Measurements from ENCODE around the gene N4BP2L2.

The N4BP2L2 gene

GRCh38 chr13:32472194-32472621 is 66.4 kb downstream of the N4BP2L2 start:
- DNase-seq (ENCODE audit: low read depth) = no peak
- TF ChIP-seq, protein P1, sequence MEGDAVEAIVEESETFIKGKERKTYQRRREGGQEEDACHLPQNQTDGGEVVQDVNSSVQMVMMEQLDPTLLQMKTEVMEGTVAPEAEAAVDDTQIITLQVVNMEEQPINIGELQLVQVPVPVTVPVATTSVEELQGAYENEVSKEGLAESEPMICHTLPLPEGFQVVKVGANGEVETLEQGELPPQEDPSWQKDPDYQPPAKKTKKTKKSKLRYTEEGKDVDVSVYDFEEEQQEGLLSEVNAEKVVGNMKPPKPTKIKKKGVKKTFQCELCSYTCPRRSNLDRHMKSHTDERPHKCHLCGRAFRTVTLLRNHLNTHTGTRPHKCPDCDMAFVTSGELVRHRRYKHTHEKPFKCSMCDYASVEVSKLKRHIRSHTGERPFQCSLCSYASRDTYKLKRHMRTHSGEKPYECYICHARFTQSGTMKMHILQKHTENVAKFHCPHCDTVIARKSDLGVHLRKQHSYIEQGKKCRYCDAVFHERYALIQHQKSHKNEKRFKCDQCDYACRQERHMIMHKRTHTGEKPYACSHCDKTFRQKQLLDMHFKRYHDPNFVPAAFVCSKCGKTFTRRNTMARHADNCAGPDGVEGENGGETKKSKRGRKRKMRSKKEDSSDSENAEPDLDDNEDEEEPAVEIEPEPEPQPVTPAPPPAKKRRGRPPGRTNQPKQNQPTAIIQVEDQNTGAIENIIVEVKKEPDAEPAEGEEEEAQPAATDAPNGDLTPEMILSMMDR (IDR thresholded peaks at IDR 0.05; ENCODE audit: control insufficient read depth, extremely low read depth, insufficient read depth) = no peak
- H3K4me3 ChIP-seq (ENCODE audit: low read depth, low read length) = no peak overlapping the region

GRCh38 chr13:32471187-32471922 is 67.2 kb downstream of the N4BP2L2 start:
- no peak overlapping the region for H3K4me3 ChIP-seq (ENCODE audit: low read depth, low read length)
- no peak for DNase-seq (ENCODE audit: low read depth)
- TF ChIP-seq, protein P1 (IDR thresholded peaks at IDR 0.05; ENCODE audit: control insufficient read depth, extremely low read depth, insufficient read depth) = no peak

GRCh38 chr13:32468502-32469142 is 70.0 kb downstream of the N4BP2L2 start:
- TF ChIP-seq, protein P1 (IDR thresholded peaks at IDR 0.05; ENCODE audit: control insufficient read depth, extremely low read depth, insufficient read depth) = no peak
- DNase-seq (ENCODE audit: low read depth) = peak; percentile 19
- no peak overlapping the region for H3K4me3 ChIP-seq (ENCODE audit: low read depth, low read length)

- no peak for DNase-seq (ENCODE audit: low read depth)
- TF ChIP-seq, protein P1 (IDR thresholded peaks at IDR 0.05; ENCODE audit: control insufficient read depth, extremely low read depth, insufficient read depth) = no peak
Observed at GRCh38 chr13:32456591-32456990, 82.0 kb downstream of the N4BP2L2 start.

DNA sequence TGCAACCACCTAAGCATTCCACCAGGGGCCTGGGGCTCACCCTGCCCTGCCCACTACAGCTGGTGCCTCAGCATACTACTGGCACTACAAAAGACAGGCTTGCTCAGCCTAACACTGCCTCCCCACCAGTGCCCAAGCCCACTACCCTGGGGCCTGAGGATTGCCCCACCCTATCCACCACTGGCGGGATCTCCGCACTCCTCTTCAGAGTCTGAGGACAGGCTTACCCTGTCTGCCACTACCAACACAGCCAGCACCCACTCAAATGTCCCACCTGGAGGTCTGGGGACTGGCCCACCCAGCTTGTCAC is 83.0 kb downstream of the N4BP2L2 start:
- TF ChIP-seq, protein P1 (IDR thresholded peaks at IDR 0.05; ENCODE audit: control insufficient read depth, extremely low read depth, insufficient read depth) = no peak

More at GRCh38 chr13:32456591-32456990, 82.0 kb downstream of the N4BP2L2 start:
- no peak overlapping the region for H3K4me3 ChIP-seq (ENCODE audit: low read depth, low read length)

DNA sequence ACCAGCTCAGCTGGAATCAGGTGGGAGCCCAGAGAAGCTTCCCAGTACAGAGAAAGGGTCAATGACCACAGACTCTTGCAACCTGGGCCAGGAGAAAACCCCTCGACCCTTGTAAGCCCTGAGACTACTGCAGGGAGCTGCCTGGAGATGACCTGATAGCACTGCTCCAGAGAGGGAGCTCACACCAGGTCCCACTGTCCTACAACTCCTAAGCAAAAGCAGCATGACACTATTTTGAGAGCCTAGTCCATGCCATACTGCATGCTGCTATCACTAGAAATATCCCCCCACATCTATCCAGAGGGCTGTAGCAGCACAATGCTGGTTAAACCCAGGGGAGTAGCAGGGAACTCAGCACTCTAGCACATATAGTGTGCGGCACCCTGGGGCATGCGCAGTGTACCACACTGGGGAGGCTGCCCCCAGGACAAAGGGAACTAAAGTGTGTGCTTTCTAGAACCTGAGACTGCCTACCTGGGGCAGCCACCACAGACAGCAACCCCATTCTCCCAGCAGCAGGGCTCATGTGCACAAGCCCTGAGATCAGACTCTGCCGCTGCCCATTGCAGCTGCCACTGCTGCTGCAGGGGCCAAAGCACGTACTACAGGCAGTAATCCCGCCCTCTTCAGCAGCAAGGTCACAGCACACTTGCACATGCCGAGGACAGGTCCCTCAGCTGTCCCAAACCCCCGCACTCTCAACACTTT is 83.6 kb downstream of the N4BP2L2 start:
- TF ChIP-seq, protein P1 (IDR thresholded peaks at IDR 0.05; ENCODE audit: control insufficient read depth, extremely low read depth, insufficient read depth) = no peak
- no peak for DNase-seq (ENCODE audit: low read depth)
- no peak overlapping the region for H3K4me3 ChIP-seq (ENCODE audit: low read depth, low read length)

More for the DNA sequence above, 83.0 kb downstream of the N4BP2L2 start:
- H3K4me3 ChIP-seq (ENCODE audit: low read depth, low read length) = no peak overlapping the region
- DNase-seq (ENCODE audit: low read depth) = no peak
